PC-3 (cell line): ENCODE measurements around the gene SCN8A. TPM values are rescaled to one million over a fixed set of nuclear protein-coding genes. Genes with fewer than 3 reads are reported as not detected.
A peak's percentile ranks its signal among the peaks of the same experiment; 100 is the strongest.
"Not testable (repeated sequence)": the region's sequence is repeated elsewhere in the genome, so short reads cannot be mapped to it uniquely, and the experiment has no call there.

Experiments used
- ATAC-seq: fragments of 200-7000 bp; cut with Tn5 transposase; 2 replicates; pipeline ENCODE4 v1.9.1; 2020; ENCODE audit warnings: mild to moderate bottlenecking, moderate library complexity
- BruUV-seq: library from RNA; stranded (reverse); fragments of 400-500 nt; replicated peaks from 2 replicates; lab custom pipeline; 2021; lab: Mats Ljungman, UMichigan
- CTCF ChIA-PET: fragments of 300-600 bp; sonication (Branson Sonifier 250); formaldehyde crosslinking; loops from one replicate; lab custom pipeline; 2022; ENCODE audit warnings: antibody characterized with exemption; lab: Charles Lee
- POLR2A ChIA-PET: fragments of 300-600 bp; sonication (Branson Sonifier 250); formaldehyde crosslinking; loops from one replicate; lab custom pipeline; 2022; ENCODE audit warnings: antibody characterized with exemption; ENCODE audit not compliant: unreplicated experiment; lab: Charles Lee
- DNase-seq: peaks from one replicate; pipeline ENCODE4 v3.0.0-alpha.2; 2015
- H2AFZ ChIP-seq: fragments of 300-600 bp; sonication (generic); 2 replicates; pipeline ENCODE4 v1.6.0; 2016; ENCODE audit warnings: antibody characterized with exemption, low read length
- H3F3A ChIP-seq: fragments of 300-600 bp; sonication (generic); one replicate; pipeline ENCODE4 v1.6.0; 2017; ENCODE audit warnings: antibody characterized with exemption, low read length, control low read depth, mild to moderate bottlenecking; ENCODE audit not compliant: unreplicated experiment
- H3K27ac ChIP-seq: fragments of 300-600 bp; sonication (generic); 2 replicates; pipeline ENCODE4 v1.5.1; 2016; ENCODE audit warnings: mild to moderate bottlenecking, low read length
- H3K27me3 ChIP-seq: fragments of 300-600 bp; sonication (generic); 2 replicates; pipeline ENCODE4 v1.6.1; 2016; ENCODE audit warnings: low read length, mixed read lengths
- H3K36me3 ChIP-seq: fragments of 300-600 bp; sonication (generic); 2 replicates; pipeline ENCODE4 v1.6.1; 2016; ENCODE audit warnings: low read depth, mixed run types, low read length, mixed read lengths
- H3K4me1 ChIP-seq: fragments of 300-600 bp; sonication (generic); 2 replicates; pipeline ENCODE4 v1.5.1; 2016; ENCODE audit warnings: low read length; ENCODE audit not compliant: insufficient read depth
- H3K4me2 ChIP-seq: fragments of 300-600 bp; sonication (generic); 2 replicates; pipeline ENCODE4 v1.6.0; 2016; ENCODE audit warnings: low read length
- H3K4me3 ChIP-seq: fragments of 300-600 bp; sonication (generic); 2 replicates; pipeline ENCODE4 v1.5.1; 2016; ENCODE audit warnings: mild to moderate bottlenecking, low read length, mixed read lengths
- H3K79me2 ChIP-seq: fragments of 300-600 bp; sonication (generic); 2 replicates; pipeline ENCODE4 v1.6.1; 2017; ENCODE audit warnings: low read length, mixed read lengths
- H3K9ac ChIP-seq: fragments of 300-600 bp; sonication (generic); 2 replicates; pipeline ENCODE4 v1.6.0; 2016; ENCODE audit warnings: mild to moderate bottlenecking, low read length
- H3K9me2 ChIP-seq: fragments of 300-600 bp; sonication (generic); replicated peaks from 2 replicates; pipeline ENCODE4 v1.6.1; 2016; ENCODE audit warnings: mixed run types, low read length, mixed read lengths
- H3K9me3 ChIP-seq: fragments of 300-600 bp; sonication (generic); 2 replicates; pipeline ENCODE4 v1.6.1; 2016; ENCODE audit warnings: low read length, mixed read lengths
- H4K20me1 ChIP-seq: fragments of 300-600 bp; sonication (generic); 2 replicates; pipeline ENCODE4 v1.6.1; 2016; ENCODE audit warnings: low read length, mixed read lengths
- EZH2 ChIP-seq: fragments of 300-600 bp; sonication (generic); IDR thresholded peaks from one replicate; pipeline ENCODE4 v1.6.1; 2017; ENCODE audit warnings: antibody characterized with exemption, mild to moderate bottlenecking, low read length; ENCODE audit not compliant: unreplicated experiment
- EZH2phosphoT487 ChIP-seq: fragments of 300-600 bp; sonication (generic); IDR thresholded peaks from 2 replicates; pipeline ENCODE4 v1.6.1; 2018; ENCODE audit warnings: mild to moderate bottlenecking, antibody characterized with exemption, low read length, borderline replicate concordance
- intact Hi-C: fragments of 100-400 bp; cut with micrococcal nuclease; formaldehyde crosslinking; loops from 2 replicates; pipeline ENCODE4 v1.9.0; 2023
- total RNA-seq: library from RNA; depleted of rRNA; stranded (reverse); fragments of >200 nt; gene quantifications from 2 replicates; pipeline ENCODE4 v1.2.3, GENCODE V29; 2014
- TF ChIP-seq, protein P1 (sequence below): fragments of 300-600 bp; sonication (generic); conservative IDR thresholded peaks from 2 replicates; pipeline ENCODE4 v1.5.1; 2017; ENCODE audit warnings: antibody characterized with exemption, low read depth, mild to moderate bottlenecking, low read length

SCN8A gene
- total RNA-seq, 1 experiment from 2014 or later: 12.7 TPM

DNA sequence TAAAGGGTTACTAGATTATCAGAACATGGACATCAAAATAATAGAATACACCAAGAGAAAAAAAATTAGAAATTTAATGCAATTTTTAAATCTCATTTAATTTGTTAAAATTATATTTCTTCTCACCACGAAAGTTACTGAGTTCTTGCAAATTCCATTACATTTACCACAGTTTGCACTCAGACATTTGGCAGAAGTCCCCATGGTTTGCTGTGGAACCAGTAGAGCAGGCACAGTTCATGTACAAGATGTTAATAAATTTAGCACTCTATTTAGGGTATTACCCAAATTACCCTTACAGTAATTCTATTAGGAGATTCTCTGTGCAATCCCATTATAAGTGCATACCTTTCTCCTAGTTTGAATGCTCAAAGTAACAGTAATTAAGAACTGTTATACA, 9.7 kb downstream of the SCN8A start:
- no peak for ATAC-seq

DNA sequence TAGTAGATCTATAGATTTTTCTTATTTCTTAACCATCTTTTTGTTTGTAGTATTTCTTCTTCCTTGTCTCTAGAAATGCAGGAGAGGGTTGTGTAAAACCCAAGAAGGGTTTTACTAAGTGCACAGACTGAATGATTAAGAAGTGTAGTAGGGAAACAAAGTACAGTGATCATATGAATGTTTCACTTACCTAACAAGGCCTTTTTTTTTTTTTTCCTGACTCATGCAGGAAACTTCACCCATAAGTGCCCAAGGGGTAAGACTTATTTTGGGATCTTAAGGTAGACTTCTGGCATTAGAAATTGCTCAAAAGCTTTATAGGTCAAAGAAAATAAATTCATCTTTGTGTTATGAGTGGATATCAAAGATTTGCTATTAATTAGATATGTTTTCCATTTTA, 10.2 kb downstream of the SCN8A start:
- H3K27ac ChIP-seq: no peak overlapping the region
- H3K4me2 ChIP-seq: no peak overlapping the region
- no peak overlapping the region for H3K9ac ChIP-seq
- H2AFZ ChIP-seq: no peak overlapping the region
- H3K4me1 ChIP-seq: peaks cover 13% of the 10 kb centered on the region
- ChIA-PET CTCF (no interaction called here), POLR2A (no interaction called here)
- peaks cover 4% of the 10 kb centered on the region; the same call in 1 of the 2 replicates for H4K20me1 ChIP-seq
- peaks cover 92% of the 10 kb centered on the region for H3K79me2 ChIP-seq
- no TSS peak for BruUV-seq
- intact Hi-C loops: no loop called here
- H3K36me3 ChIP-seq: no peaks in the 10 kb centered on the region
- H3K27me3 ChIP-seq: no peaks in the 10 kb centered on the region
- no peaks in the 10 kb centered on the region for H3K9me2 ChIP-seq
- H3K4me3 ChIP-seq: no peak overlapping the region
- ATAC-seq (no peak), DNase-seq (no peak)
- no peaks in the 10 kb centered on the region for H3K9me3 ChIP-seq
- H3F3A ChIP-seq: no peaks in the 10 kb centered on the region
- TF ChIP-seq, protein P1, sequence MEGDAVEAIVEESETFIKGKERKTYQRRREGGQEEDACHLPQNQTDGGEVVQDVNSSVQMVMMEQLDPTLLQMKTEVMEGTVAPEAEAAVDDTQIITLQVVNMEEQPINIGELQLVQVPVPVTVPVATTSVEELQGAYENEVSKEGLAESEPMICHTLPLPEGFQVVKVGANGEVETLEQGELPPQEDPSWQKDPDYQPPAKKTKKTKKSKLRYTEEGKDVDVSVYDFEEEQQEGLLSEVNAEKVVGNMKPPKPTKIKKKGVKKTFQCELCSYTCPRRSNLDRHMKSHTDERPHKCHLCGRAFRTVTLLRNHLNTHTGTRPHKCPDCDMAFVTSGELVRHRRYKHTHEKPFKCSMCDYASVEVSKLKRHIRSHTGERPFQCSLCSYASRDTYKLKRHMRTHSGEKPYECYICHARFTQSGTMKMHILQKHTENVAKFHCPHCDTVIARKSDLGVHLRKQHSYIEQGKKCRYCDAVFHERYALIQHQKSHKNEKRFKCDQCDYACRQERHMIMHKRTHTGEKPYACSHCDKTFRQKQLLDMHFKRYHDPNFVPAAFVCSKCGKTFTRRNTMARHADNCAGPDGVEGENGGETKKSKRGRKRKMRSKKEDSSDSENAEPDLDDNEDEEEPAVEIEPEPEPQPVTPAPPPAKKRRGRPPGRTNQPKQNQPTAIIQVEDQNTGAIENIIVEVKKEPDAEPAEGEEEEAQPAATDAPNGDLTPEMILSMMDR: no peak
- TF ChIP-seq EZH2phosphoT487: no peak
- no peak for TF ChIP-seq EZH2

More for the DNA sequence above, 9.7 kb downstream of the SCN8A start:
- peaks cover 94% of the 10 kb centered on the region for H3K79me2 ChIP-seq
- no peaks in the 10 kb centered on the region for H3K36me3 ChIP-seq
- no peaks in the 10 kb centered on the region for H3K9me2 ChIP-seq
- H3F3A ChIP-seq: no peaks in the 10 kb centered on the region
- H3K9ac ChIP-seq: no peak overlapping the region
- H2AFZ ChIP-seq: no peak overlapping the region
- peaks cover 13% of the 10 kb centered on the region for H3K4me1 ChIP-seq
- CTCF ChIA-PET: no interaction called here
- intact Hi-C loops: no loop called here
- H4K20me1 ChIP-seq: peaks cover 4% of the 10 kb centered on the region; the same call in 1 of the 2 replicates
- no peaks in the 10 kb centered on the region for H3K9me3 ChIP-seq
- no peak overlapping the region for H3K4me3 ChIP-seq
- no peak overlapping the region for H3K27ac ChIP-seq
- peak; percentile 23 for DNase-seq
- no TSS peak for BruUV-seq
- H3K4me2 ChIP-seq: no peak overlapping the region
- POLR2A ChIA-PET: no interaction called here
- TF ChIP-seq EZH2 (no peak), EZH2phosphoT487 (no peak)
- TF ChIP-seq, protein P1: no peak
- H3K27me3 ChIP-seq: no peaks in the 10 kb centered on the region

DNA sequence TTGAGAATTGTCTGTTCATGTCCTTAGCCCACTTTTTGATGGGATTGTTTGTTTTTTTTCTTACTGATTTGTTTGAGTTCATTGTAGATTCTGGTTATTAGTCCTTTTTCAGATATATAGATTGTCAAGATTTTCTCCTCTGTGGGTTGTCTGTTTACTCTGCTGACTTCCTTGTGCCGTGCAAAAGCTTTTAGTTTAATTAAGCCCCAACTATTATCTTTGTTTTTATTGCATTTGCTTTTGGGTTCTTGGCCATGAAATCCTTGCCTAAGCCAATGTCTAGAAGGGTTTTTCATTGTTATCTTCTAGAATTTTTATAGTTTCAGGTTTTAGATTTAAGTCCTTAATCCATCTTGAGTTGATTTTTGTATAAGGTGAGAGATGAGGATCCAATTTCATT, 14.9 kb downstream of the SCN8A start:
- BruUV-seq, H3K4me1 ChIP-seq, DNase-seq, H2AFZ ChIP-seq, H3K9me3 ChIP-seq, intact Hi-C loops, H3F3A ChIP-seq, H3K4me3 ChIP-seq, ATAC-seq, H4K20me1 ChIP-seq, H3K9me2 ChIP-seq, H3K36me3 ChIP-seq, CTCF ChIA-PET, POLR2A ChIA-PET, H3K27me3 ChIP-seq, H3K27ac ChIP-seq, H3K4me2 ChIP-seq, H3K9ac ChIP-seq: not testable (repeated sequence)
- peaks cover 70% of the 10 kb centered on the region for H3K79me2 ChIP-seq

DNA sequence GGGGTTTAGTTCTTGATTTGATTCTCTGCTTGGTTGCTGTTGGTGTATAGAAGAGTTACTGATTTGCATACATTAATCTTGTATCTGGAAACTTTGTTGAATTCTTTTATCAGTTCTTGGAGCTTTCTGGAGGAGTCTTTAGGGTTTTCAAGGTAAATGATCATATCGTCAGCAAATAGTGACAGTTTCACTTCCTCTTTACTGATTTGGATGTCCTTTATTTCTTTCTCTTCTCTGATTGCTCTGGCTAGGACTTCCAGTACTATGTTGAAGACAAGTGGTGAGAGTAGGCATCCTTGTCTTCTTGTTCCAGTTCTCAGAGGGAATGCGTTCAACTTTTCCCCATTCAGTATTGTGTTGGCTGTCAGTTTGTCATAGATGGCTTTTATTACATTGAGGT, 16.2 kb downstream of the SCN8A start:
- H3K4me3 ChIP-seq, H3K9me2 ChIP-seq, H3K9ac ChIP-seq, H4K20me1 ChIP-seq, CTCF ChIA-PET, H3K27ac ChIP-seq, BruUV-seq, POLR2A ChIA-PET, H3K4me2 ChIP-seq, intact Hi-C loops, H3K27me3 ChIP-seq, H3K4me1 ChIP-seq, ATAC-seq, H3K9me3 ChIP-seq, DNase-seq, H2AFZ ChIP-seq, H3K36me3 ChIP-seq, H3F3A ChIP-seq: not testable (repeated sequence)
- H3K79me2 ChIP-seq: peaks cover 69% of the 10 kb centered on the region
